ENCODE results near the gene EPB41L2. TPM values are rescaled to one million over a fixed set of nuclear protein-coding genes. Genes with fewer than 3 reads are reported as not detected.

EPB41L2 gene
- total and polyA plus RNA-seq, 8 donors, result 13.0 to 63.0 (median 17.4) TPM

DNA sequence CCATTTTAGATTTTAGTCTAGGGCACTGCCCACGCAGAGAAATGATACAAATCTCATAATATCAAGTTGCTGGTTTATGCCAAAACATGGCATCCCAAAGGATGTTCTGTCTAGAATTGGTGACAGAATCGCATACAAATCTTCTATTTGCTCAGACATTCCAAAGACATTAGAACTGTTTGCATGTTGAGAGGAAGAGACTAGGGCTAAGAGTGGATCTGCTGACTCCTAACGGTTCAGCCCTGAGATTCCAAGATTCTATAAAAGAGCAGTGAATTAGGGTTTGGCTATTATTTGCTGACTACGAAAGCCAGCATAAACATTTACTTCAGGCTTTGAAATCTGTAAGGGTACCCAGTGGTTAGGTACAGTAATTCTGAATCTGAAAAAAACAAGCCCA is 3.6 kb downstream of the EPB41L2 start:
- H3K27me3 ChIP-seq, result no peaks in the 10 kb centered on the region
- WGBS, 2 donors, result 90% methylated on average over 4 of the region's 4 CpGs
- H3K4me3 ChIP-seq, result no peak overlapping the region
- no peaks in the 10 kb centered on the region for H3K36me3 ChIP-seq
- ATAC-seq (no peak), DNase-seq (no peak), FAIRE-seq (no peak)
- intact Hi-C loops (cut with DNase I), result no loop called here
- H3K27ac ChIP-seq, result no peak overlapping the region
- no peaks in the 10 kb centered on the region for H3K4me1 ChIP-seq
- peaks cover 0 to 4% (median 0%) of the 10 kb centered on the region in 4 donors for H3K9me3 ChIP-seq
- TF ChIP-seq, protein P1, sequence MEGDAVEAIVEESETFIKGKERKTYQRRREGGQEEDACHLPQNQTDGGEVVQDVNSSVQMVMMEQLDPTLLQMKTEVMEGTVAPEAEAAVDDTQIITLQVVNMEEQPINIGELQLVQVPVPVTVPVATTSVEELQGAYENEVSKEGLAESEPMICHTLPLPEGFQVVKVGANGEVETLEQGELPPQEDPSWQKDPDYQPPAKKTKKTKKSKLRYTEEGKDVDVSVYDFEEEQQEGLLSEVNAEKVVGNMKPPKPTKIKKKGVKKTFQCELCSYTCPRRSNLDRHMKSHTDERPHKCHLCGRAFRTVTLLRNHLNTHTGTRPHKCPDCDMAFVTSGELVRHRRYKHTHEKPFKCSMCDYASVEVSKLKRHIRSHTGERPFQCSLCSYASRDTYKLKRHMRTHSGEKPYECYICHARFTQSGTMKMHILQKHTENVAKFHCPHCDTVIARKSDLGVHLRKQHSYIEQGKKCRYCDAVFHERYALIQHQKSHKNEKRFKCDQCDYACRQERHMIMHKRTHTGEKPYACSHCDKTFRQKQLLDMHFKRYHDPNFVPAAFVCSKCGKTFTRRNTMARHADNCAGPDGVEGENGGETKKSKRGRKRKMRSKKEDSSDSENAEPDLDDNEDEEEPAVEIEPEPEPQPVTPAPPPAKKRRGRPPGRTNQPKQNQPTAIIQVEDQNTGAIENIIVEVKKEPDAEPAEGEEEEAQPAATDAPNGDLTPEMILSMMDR (IDR thresholded peaks at IDR 0.05), result no peak

DNA sequence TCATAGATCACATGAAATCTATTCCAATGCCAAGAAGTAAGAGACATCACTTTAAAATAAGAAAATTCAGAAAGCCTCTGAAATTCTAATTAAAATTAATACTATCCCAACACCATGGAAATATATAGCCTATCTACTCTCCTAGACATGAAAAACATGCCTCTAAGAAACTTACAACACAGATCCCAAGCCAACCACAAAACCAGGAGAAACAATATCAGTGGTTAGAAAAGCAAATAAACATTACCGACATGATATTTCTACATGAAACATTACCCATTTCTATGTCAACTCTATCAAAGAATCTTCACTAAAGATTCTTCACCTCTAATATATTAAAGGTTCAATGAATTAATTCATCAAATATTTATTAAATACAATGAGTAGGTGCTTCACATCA is 4.8 kb downstream of the EPB41L2 start:
- FAIRE-seq (no peak), DNase-seq (no peak), ATAC-seq (no peak)
- no peak overlapping the region for H3K27ac ChIP-seq
- peaks cover 0 to 4% (median 0%) of the 10 kb centered on the region in 4 donors for H3K9me3 ChIP-seq
- TF ChIP-seq, protein P1 (IDR thresholded peaks at IDR 0.05), result no peak
- H3K36me3 ChIP-seq, result no peaks in the 10 kb centered on the region
- H3K4me1 ChIP-seq, result no peaks in the 10 kb centered on the region
- 61 to 72% methylated on average over 1 of the region's 1 CpG for WGBS, 2 donors
- no peaks in the 10 kb centered on the region for H3K27me3 ChIP-seq
- H3K4me3 ChIP-seq, result no peak overlapping the region
- intact Hi-C loops (cut with DNase I), result no loop called here

DNA sequence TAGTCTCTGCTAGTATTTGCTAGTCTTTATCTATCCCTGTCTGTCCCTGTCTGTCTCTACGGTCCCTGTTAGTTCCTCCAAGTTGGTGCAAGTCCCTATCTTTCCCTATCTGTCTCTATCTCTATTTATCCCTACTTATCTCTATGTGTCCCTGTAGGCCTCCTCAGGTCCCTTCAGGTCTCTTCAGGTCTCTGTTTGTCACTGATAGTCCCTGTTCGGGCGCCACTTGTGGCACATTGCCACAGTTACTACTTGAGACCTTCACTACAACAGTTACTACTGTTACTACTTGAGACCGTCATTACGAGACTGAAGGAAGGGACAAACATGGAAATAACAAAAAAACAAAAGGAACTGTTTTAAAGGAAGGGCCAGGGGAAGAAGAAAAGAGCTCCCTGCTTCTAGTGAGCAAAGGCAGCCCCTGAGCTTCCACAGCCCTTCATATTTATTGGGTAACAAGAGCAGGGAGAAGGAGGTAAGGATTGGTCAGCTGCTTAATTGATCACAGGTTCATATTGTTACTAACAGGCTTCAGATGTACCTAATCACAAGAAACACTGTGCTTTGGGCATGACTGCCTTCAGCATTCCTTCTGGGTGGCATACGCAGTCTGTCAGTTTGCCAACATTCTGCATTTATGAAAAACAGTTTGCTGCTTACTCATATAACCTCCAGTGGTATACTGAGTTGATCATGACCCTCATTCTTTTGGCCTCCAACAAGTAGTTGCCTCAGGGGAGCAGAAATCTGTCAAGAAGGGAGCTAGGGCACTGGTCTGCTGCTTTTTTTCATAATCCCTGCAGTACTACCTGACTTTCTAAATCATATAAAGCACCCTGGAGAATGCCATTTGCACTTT is 8.4 kb downstream of the EPB41L2 start:
- 93 to 96% methylated on average over 6 of the region's 6 CpGs for WGBS, 2 donors
- no peak overlapping the region for H3K4me3 ChIP-seq
- no peak for ATAC-seq
- H3K27me3 ChIP-seq, result no peaks in the 10 kb centered on the region
- DNase-seq, result no peak
- peaks cover 0 to 4% (median 0%) of the 10 kb centered on the region in 4 donors for H3K9me3 ChIP-seq
- FAIRE-seq, result no peak
- intact Hi-C loops (cut with DNase I), result no loop called here
- TF ChIP-seq, protein P1 (IDR thresholded peaks at IDR 0.05), result no peak
- no peaks in the 10 kb centered on the region for H3K4me1 ChIP-seq
- H3K27ac ChIP-seq, result no peak overlapping the region
- H3K36me3 ChIP-seq, result no peaks in the 10 kb centered on the region

DNA sequence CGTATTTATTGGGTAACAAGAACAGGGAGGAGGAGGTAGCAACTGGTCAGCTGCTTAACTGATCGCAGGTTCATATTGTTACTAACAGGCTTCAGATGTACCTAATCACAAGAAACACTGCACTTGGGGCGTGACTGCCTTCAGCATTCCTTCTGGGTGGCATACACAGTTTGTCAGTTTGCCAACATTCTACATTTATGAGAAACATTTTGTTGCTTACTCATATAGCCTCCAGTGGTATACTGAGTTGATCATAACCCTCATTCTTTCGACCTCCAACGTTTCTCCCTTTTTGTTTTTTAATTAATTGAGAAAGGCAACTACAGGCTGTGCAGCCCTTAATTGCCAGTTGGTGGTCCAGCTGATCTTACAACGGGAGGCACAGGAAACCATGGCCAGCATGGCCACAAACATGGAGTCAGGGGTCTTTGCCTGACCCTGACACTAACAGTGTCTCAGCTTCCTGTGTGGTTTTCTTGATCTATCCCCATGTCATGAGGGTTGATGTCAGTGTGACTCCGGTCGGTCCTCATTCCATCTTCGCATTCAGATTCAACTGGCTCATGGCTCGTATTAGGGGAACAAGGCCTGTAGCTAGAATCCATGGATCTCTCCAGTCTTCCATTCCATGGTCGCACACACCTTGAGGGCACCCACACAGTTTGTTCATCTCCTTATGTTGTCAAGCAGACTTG is 9.4 kb downstream of the EPB41L2 start:
- TF ChIP-seq, protein P1 (IDR thresholded peaks at IDR 0.05), result no peak
- FAIRE-seq (no peak), DNase-seq (no peak), ATAC-seq (no peak)
- Histone ChIP-seq H3K4me1 (no peaks in the 10 kb centered on the region), H3K36me3 (no peaks in the 10 kb centered on the region), H3K27ac (no peak overlapping the region), H3K27me3 (no peaks in the 10 kb centered on the region), H3K4me3 (no peak overlapping the region), H3K9me3 (peaks cover 0 to 4% (median 0%) of the 10 kb centered on the region in 4 donors)
- WGBS, 2 donors, result 95 to 98% methylated on average over 11 of the region's 11 CpGs
- intact Hi-C loops (cut with DNase I), result no loop called here

Measured in pancreas (tissue), 10 donors.